GM12891 (cell line): Measurements from ENCODE around the gene RBM33.

Experiments used
- PAX5 ChIP-seq: IDR thresholded peaks from 2 replicates; pipeline ENCODE4 v1.6.1; 2011; ENCODE audit warnings: low read length, moderate library complexity, mild to moderate bottlenecking; ENCODE audit not compliant: insufficient read depth, severe bottlenecking
- POLR2A ChIP-seq: IDR thresholded peaks from 2 replicates; pipeline ENCODE4 v1.6.1; 2011; ENCODE audit warnings: low read depth, low read length, control low read depth
- POLR2AphosphoS5 ChIP-seq: IDR thresholded peaks from 2 replicates; pipeline ENCODE4 v1.6.1; 2011; ENCODE audit warnings: low read depth, low read length, control low read depth
- TAF1 ChIP-seq: IDR thresholded peaks from 2 replicates; pipeline ENCODE4 v1.6.1; 2011; ENCODE audit warnings: low read depth, low read length, control low read depth

GRCh38 chr7:155640629-155641028 lies 3.8 kb upstream of the RBM33 start:
- TF ChIP-seq POLR2AphosphoS5 = no peak
- TF ChIP-seq POLR2A = no peak
- TF ChIP-seq TAF1 = no peak
- TF ChIP-seq PAX5 = no peak
